HG02973 (cell line): ENCODE results near the gene RRP9.

Source experiments
- ATAC-seq: cut with Tn5 transposase; IDR thresholded peaks from one replicate; pipeline ENCODE4 v1.9.1; 2021; ENCODE audit warnings: moderate library complexity; ENCODE audit not compliant: unreplicated experiment

The RRP9 gene

DNA sequence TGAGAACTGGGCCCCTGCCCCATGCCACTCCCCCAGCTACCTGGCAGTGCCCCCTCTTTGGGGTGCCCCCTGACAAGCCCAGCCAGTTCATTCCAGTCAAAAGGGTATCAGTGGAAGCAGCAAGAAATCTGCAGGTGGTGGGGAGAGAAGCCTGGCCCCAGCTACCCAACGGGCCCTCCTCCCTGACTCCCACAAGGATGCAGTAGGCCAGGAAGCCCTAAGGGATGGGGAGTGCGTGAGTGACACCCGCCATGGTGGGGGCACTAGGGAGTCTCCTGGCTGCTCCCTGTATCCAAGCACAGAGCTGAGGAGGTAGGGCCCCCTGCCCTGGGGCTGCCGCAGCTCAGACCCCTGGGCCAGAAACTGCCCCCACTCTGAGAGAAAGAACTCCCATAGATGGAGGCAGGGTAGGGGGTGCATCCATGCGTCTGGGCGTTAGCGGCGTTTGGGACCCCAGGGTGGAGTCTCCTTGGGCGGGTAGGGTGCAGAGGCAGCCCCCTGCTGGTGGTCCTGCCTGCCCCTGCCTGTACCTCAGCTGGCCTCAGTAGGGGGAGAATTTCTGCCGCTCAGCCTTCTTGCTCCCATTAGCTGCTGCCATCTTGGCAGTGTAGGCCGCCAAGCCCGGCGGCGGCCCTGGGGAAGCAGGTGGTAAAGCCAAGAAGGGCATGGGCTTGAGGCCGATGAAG lies 16.0 kb upstream of the RRP9 start:
- ATAC-seq, result no peak

DNA sequence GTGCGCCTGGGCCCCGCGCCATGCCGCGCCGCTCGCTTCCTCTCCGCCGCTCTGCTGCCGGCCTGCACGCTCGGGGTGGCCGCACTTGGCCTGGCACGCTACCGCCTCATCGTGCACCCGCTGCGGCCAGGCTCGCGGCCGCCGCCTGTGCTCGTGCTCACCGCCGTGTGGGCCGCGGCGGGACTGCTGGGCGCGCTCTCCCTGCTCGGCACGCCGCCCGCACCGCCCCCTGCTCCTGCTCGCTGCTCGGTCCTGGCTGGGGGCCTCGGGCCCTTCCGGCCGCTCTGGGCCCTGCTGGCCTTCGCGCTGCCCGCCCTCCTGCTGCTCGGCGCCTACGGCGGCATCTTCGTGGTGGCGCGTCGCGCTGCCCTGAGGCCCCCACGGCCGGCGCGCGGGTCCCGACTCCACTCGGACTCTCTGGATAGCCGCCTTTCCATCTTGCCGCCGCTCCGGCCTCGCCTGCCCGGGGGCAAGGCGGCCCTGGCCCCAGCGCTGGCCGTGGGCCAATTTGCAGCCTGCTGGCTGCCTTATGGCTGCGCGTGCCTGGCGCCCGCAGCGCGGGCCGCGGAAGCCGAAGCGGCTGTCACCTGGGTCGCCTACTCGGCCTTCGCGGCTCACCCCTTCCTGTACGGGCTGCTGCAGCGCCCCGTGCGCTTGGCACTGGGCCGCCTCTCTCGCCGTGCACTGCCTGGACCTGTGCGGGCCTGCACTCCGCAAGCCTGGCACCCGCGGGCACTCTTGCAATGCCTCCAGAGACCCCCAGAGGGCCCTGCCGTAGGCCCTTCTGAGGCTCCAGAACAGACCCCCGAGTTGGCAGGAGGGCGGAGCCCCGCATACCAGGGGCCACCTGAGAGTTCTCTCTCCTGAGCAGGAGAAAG lies 14.4 kb upstream of the RRP9 start:
- ATAC-seq, result no peak

- ATAC-seq, result no peak
Measured at GRCh38 chr3:51955175-51955892, 13.6 kb upstream of the RRP9 start, which contains the start of gene GPR62. Gene GPR62, plus strand, starts transcription at chr3:51955381. Its CDS starts 272 bp downstream, at chr3:51955653.

- ATAC-seq, result no peak
Measured at GRCh38 chr3:51954713-51955112, 13.0 kb upstream of the RRP9 start.

DNA sequence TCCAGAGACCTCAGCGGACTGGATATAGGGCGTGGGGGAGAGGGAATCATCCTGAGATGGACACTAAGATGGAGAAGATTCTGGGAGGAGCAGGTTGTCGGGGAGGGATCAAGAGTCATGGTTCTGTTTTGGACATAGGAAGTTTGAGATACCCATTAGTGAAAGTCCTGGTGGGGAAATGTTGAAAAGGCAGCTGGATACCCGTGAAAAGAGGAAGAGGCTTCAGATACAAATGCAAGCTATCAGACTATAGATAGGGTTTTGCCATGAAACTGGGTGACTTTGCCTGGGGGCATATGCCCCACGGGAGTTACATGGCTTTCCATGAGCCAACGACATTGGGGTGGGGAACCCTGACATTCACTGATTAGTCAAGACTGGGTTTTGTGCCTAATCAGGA lies 12.4 kb upstream of the RRP9 start:
- ATAC-seq, result no peak

DNA sequence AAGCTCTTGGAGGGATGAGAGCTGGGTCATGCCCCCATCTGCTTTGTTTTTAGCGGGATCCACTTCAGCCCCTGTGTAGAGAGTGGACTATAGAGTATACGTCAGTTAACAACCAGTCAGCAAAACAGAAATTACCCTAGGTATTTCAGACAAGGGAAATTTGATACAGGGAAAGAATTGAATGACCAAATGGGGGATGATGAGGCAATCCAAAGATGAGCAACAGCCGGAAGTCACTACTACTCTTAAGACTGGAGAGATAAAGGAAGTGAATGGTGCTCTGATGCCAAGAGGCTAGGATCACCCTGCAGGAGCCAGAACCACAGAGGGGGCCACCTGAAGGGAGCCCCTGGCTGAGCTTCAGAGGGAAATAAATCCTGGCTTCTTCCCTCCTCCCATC lies 11.7 kb upstream of the RRP9 start:
- ATAC-seq, result no peak

DNA sequence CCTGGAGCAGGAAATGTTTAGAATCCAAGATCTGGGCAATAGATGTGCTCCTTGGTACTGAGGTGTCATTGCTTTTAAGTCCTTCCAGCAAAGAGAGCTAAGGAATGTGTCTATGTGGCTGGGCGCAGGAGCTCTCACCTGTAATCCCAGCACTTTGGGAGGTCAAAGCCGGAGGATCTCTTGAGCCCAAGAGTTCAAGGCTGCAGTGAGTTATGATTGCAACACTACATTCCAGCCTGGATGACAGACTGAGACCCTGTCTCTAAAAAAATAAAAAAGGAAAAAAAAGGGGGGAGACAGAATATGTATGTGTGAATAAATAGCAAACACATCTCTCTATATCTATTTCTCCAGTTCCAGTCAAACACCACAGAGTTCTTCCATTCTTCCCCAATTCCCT lies 9.2 kb upstream of the RRP9 start:
- ATAC-seq, result no peak

DNA sequence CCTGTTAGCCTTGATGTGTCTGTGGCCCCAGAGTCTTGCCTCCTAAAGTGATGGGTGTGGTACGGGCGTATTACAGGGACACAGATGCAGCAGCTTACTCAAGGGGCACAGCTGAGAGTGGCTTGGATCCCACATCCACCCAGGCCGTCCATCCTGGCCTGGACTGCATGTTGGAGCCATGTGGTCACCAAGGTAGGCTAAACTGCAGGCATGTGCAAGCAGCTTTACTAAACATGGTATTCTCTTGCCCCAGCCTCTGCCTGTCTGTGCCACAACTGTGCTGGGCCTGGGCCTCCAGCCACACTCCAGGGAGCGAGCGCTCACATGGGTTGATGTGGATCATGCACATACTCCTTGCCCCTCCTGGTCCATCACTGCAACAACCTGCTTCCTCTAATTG lies 7.4 kb upstream of the RRP9 start:
- ATAC-seq, result no peak

DNA sequence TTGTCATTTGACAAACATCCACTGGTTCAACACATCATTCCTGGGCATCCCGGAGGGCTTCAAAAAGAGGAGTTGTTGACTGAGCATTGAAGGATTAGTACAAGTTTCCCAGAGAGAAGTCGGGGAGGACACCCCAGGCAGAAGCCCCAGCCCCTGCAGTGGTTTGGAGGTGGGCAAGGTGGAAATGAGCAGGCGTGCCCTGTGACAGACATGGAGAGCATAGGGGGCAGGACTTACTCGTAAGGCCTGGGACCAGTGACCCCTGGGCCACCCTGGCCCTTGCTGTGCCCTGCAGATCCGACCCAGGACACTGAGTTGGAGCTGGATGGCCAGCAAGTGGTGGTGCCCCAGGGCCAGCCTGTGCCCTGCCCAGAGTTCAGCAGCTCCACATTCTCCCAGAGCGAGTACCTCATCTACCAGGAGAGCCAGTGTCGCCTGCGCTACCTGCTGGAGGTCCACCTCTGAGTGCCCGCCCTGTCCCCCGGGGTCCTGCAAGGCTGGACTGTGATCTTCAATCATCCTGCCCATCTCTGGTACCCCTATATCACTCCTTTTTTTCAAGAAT lies 6.4 kb upstream of the RRP9 start:
- no peak for ATAC-seq

- ATAC-seq, result no peak
Measured at GRCh38 chr3:51947215-51947900, 5.7 kb upstream of the RRP9 start.

GRCh38 chr3:51946796-51947195 lies 5.1 kb upstream of the RRP9 start:
- ATAC-seq, result no peak

DNA sequence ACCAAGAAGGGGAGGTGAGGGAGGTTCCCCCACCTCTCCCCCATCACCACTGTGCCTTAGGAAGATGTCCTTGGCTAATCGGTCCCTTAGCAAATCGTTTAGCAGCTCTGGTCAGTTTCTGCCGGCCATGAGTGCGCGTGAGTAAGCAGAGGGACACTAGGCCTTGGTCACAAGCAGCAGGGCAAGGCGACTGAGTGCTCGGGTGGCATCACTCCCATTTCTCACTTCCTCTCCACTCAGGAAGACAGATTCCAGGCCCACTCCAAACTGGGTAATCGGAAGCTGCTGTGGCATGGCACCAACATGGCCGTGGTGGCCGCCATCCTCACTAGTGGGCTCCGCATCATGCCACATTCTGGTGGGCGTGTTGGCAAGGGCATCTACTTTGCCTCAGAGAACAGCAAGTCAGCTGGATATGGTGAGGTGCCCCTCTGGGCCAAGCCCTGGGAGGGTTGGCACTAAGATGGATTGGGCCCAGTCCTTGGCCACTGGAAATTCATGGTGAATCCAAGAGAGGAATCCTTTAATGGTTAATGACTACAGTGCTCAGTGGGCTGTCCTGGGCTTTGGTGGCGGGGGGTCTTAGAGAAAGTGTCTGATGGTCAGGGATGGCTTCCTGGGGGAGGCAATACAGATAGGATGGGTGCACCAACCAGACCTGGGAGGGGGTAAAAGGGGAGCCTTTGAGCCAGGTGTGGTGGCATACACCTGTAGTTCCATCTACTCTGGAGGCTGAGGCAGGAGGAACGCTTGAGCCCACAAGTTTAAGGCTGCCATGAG lies 4.4 kb upstream of the RRP9 start:
- ATAC-seq, result no peak

DNA sequence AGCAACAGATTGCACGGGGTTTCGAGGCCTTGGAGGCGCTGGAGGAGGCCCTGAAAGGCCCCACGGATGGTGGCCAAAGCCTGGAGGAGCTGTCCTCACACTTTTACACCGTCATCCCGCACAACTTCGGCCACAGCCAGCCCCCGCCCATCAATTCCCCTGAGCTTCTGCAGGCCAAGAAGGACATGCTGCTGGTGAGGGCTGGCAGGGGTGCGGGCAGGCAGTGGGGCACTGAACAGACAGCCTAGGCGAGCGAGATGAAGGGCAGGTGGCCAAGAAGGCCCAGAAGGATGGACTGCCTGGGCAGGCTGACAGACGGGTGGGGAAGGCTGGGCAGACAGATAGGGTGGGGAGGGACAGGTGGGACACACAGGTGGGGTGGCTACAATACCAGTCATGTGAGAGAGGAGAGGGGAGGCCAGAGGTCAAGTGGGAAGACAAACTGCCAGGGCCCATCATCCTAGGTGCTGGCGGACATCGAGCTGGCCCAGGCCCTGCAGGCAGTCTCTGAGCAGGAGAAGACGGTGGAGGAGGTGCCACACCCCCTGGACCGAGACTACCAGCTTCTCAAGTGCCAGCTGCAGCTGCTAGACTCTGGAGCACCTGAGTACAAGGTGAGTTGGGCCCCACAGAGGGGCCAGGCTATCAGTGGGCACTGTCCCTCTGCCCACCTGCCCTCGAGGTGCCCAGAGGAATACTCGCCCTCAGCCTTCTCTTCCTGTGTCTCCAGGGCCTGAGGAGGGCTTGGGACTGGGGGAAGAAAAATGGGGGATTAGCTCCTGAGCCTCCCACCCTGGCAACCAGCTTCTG lies 3.5 kb upstream of the RRP9 start:
- no peak for ATAC-seq

GRCh38 chr3:51944451-51945021 lies 2.8 kb upstream of the RRP9 start:
- ATAC-seq, result no peak

- no peak for ATAC-seq
Measured at GRCh38 chr3:51943451-51944391, 2.0 kb upstream of the RRP9 start.

DNA sequence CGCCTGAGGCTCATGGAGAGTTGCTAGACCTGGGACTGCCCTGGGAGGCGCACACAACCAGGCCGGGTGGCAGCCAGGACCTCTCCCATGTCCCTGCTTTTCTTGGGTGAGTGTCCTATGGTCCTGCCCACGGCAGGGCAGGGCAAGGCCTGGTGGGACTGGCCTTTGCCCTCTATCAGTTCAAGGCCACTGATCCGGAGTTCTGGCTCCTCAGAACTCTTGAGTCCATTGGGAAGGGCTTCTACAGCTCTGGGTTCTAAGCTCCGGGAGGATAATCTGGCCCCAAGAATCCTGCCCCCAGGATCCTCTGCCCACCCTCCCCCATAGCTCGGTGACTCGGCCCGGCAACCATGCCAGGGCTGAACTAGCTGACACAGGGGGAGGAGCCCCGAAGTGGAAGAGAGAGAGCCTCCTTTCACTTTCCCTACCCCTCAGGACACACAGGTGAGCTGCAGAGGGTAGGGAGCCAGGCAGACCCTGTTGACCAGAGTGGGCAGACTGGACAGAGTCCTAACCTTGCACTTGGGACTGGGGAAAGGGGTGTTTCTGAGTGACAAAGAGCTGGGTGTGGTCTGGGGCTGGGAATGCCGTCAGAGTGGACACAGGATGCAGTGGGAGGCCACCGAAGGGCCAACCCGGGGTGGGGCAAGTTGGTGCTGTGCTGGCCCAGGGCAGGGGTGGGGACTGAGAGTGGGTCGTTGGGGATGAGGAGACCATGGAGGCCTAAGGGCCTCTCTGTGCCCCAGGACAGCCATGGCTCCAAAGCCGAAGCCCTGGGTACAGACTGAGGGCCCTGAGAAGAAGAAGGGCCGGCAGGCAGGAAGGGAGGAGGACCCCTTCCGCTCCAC lies 1.1 kb upstream of the RRP9 start:
- no peak for ATAC-seq

DNA sequence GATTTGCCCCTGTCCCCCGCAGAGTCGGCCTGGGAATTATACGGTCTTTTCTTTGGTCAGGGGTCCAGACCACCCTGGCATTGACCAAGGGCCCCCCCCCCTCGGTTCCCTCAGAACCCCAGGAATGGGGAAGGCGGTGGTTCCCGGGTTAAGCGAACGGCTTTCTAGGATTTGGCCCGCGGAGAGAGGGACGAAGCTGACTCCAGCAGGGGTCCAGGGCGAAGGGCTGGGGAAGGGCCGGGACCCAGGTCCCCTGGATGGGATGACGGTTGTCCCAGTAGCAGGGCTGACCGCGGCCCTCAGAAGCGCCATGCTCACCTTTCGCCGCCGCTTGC lies 274 bp downstream of the RRP9 start:
- ATAC-seq, result no peak
